C4-2B (cell line): Measurements from ENCODE around the gene FXYD1.
A peak's percentile ranks its signal among the peaks of the same experiment; 100 is the strongest.

Source experiments
- H3K27ac ChIP-seq: fragments of 450-650 bp; 2 replicates; pipeline ENCODE4 v1.5.1; 2017
- ZFX ChIP-seq: fragments of 450-650 bp; IDR thresholded peaks from 2 replicates; pipeline ENCODE4 v1.6.1; 2017
- TF ChIP-seq, protein P1 (sequence below): fragments of 450-650 bp; conservative IDR thresholded peaks from 2 replicates; pipeline ENCODE4 v1.5.1; 2017; ENCODE audit warnings: mild to moderate bottlenecking

Gene FXYD1

DNA sequence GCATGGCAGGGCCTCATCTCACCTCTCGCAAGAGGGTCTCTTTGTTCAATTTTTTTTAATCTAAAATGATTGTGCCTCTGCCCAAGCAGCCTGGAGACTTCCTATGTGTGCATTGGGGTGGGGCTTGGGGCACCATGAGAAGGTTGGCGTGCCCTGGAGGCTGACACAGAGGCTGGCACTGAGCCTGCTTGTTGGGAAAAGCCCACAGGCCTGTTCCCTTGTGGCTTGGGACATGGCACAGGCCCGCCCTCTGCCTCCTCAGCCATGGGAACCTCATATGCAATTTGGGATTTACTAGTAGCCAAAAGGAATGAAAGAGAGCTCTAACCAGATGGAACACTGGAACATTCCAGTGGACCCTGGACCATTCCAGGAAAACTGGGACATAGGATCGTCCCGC lies 15.1 kb upstream of the FXYD1 start:
- H3K27ac ChIP-seq: peak overlapping the region; percentile 76; the same call in 1 of the 2 replicates
- TF ChIP-seq, protein P1, sequence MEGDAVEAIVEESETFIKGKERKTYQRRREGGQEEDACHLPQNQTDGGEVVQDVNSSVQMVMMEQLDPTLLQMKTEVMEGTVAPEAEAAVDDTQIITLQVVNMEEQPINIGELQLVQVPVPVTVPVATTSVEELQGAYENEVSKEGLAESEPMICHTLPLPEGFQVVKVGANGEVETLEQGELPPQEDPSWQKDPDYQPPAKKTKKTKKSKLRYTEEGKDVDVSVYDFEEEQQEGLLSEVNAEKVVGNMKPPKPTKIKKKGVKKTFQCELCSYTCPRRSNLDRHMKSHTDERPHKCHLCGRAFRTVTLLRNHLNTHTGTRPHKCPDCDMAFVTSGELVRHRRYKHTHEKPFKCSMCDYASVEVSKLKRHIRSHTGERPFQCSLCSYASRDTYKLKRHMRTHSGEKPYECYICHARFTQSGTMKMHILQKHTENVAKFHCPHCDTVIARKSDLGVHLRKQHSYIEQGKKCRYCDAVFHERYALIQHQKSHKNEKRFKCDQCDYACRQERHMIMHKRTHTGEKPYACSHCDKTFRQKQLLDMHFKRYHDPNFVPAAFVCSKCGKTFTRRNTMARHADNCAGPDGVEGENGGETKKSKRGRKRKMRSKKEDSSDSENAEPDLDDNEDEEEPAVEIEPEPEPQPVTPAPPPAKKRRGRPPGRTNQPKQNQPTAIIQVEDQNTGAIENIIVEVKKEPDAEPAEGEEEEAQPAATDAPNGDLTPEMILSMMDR: no peak
- no peak for TF ChIP-seq ZFX

DNA sequence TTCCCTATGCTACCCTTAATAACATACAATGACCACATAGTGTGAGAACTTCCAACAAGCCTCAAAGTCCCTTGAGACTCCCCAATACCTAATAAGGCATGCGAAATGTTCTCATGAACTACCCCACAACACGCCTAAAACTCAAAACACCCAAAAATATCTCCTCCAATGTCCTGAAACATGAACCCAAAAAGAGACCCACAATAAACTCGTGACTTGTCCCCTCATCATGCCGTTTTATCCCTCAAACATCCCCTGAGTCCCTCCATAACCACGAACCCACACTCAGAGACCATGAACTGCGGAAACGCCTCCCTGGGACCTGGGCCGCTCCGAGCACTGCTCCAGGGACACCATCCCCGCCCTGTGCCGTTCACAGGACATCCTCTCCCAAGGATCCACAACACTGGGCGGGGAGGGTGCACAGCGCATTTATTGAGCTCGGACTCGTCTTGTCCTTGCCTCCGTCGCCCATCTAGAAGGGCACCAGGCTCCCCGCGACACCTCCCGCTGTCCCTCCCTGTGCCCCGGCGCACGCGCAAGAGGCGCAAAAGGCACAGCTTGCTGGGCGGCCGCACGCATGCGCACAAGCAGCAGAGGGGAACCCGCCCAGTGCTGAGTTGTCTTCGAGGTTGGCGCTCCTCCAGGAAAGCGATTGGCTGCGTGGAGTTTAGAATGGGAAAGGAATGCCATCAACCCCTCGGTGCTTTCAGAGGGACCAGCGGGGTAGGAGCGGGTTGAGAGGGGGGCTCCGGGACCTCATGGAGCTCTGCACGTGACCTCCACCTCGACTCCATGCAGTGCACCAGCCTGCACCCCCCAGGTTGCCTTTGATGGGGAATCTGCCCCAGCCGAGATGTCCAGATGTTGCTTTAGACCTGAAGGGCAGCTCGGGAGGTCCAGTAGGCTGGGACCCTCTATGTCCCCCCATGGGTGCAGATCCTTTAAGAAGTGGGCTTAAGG lies 14.2 kb upstream of the FXYD1 start:
- no peak for TF ChIP-seq ZFX
- TF ChIP-seq, protein P1: no peak
- peak overlapping the region; percentile 76 for H3K27ac ChIP-seq

DNA sequence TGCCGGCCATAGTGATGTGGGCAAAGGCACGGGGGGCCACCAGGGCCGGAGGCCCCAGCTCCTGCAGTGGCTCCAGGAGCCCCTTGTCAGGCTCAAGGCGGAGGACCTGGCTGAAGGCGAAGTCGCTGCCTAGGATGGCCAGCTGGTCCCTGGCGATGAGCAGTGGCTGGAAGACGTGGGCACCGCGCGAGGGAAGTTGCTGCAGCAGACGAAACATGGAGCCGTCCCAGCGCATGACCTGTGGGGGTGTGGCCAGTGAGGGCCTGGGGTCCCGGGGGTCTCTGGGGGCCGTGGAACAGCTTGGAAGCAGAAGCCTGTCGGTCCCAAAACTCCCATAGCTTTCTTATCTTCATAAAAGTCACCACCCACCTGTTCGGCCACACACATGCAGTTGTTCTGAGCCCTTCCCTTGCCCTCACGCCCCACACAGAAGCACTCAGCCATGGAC lies 13.3 kb upstream of the FXYD1 start:
- no peak for TF ChIP-seq ZFX
- TF ChIP-seq, protein P1: no peak
- peak overlapping the region; percentile 76 for H3K27ac ChIP-seq

DNA sequence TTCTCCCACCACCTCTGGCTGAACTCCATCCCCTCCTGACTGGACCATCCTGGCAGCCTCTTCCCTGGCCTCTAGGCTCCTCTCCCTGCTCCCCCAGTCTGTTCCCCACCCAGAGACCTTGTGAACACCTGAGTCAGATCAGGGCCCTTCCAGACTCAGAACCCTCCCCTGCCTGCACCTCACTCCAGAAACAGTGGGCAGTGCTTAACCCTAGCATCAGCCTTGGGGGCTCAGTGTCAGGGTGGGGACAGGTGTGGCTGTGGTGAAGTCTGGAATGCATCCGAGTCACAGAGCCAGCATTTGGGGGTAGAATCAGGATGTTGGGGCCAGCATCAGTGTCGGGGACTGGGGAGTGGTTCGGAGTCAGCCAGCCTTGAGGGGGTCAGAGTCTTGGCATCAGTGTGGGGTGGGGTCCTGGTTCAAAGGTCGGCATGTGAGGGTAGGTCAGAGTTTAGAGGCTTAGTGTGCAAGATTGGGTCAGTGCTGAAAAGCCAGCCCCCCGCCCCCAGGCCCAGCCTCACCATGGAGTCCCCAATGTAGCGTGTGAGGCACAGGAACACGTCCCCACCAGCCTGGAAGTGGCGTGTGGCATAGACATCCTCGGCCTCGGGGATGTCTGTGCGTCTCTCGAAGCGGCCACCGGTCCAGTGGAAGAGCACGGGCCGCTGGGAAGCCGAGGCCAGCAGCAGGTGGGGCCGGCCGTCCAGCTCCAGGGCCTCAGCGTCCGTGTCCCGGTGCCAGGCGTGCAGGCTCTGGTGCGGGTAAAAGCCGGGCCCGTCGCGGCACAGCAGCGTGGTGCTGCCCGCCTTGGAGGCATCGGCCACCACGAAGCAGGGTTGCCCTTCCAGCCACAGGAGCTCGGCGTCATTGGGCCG lies 12.6 kb upstream of the FXYD1 start:
- TF ChIP-seq, protein P1: no peak
- TF ChIP-seq ZFX: no peak
- no peak overlapping the region for H3K27ac ChIP-seq

DNA sequence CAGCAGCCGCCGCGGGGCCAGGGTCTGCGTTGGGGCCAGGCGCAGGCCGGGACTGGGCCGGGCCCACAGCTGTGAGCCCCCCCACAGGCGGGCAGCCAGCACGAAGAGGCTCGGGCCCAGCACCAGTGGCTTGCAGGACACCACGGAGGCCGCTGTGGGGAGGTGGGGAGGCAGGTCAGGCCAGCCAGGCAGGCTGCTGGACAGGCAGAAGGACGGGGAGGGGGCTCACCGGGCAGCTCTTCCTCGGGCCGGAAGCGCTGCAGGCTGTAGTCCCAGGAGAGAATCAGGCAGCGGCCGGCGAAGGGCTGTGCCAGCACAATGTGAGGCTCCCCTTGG lies 12.0 kb upstream of the FXYD1 start:
- H3K27ac ChIP-seq: no peak overlapping the region
- no peak for TF ChIP-seq ZFX
- TF ChIP-seq, protein P1: no peak

DNA sequence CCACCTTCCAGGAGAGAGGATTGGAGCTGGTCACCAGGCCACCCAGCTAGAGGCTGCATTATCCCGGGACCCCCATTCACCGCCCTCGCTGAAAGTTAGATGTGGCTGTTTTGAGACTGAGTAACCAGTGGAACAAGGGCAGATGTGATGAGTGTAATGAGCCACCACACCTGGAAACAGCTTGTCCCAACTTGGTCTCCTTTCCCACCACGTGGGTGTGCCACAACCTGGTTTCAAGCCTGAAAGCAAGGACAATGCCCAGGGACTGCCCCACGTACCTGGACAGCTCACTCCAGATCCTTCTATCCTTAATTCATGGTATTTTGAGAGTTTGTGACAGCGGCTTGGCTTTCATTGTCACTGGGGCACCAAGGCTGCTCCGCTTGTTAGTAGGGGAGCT lies 10.8 kb upstream of the FXYD1 start:
- H3K27ac ChIP-seq: no peak overlapping the region
- TF ChIP-seq ZFX: no peak
- TF ChIP-seq, protein P1: no peak
